ENCODE measurements around the gene LMCD1.

The LMCD1 gene

GRCh38 chr3:8556473-8556869 lies 54.8 kb downstream of the LMCD1 start:
- in situ Hi-C loops (cut with HindIII; ENCODE audit: low sequenced_read_pairs): no loop called here

- in situ Hi-C loops (cut with HindIII; ENCODE audit: low sequenced_read_pairs): no loop called here
Observed at GRCh38 chr3:8557298-8557697, 55.7 kb downstream of the LMCD1 start.

- in situ Hi-C loops (cut with HindIII; ENCODE audit: low sequenced_read_pairs): no loop called here
Observed at GRCh38 chr3:8558645-8559044, 57.0 kb downstream of the LMCD1 start.

GRCh38 chr3:8559351-8559750 lies 57.7 kb downstream of the LMCD1 start:
- in situ Hi-C loops (cut with HindIII; ENCODE audit: low sequenced_read_pairs): no loop called here

- in situ Hi-C loops (cut with HindIII; ENCODE audit: low sequenced_read_pairs): no loop called here
Observed at GRCh38 chr3:8560366-8561007, 58.9 kb downstream of the LMCD1 start.

GRCh38 chr3:8561370-8561769 lies 59.7 kb downstream of the LMCD1 start:
- in situ Hi-C loops (cut with HindIII; ENCODE audit: low sequenced_read_pairs): no loop called here

- in situ Hi-C loops (cut with HindIII; ENCODE audit: low sequenced_read_pairs): no loop called here
Observed at GRCh38 chr3:8562081-8562595, 60.5 kb downstream of the LMCD1 start.

- in situ Hi-C loops (cut with HindIII; ENCODE audit: low sequenced_read_pairs): no loop called here
Observed at GRCh38 chr3:8563146-8563545, 61.5 kb downstream of the LMCD1 start.

- in situ Hi-C loops (cut with HindIII; ENCODE audit: low sequenced_read_pairs): no loop called here
Observed at GRCh38 chr3:8563597-8563996, 62.0 kb downstream of the LMCD1 start.

- in situ Hi-C loops (cut with HindIII; ENCODE audit: low sequenced_read_pairs): loop anchor here (5.0 kb wide), 1 partner anchor 33 kb away; no protein-coding TSS in a partner anchor
Observed at GRCh38 chr3:8565376-8565775, 63.8 kb downstream of the LMCD1 start.

- in situ Hi-C loops (cut with HindIII; ENCODE audit: low sequenced_read_pairs): loop anchor here (5.0 kb wide), 1 partner anchor 36 kb away; no protein-coding TSS in a partner anchor
Observed at GRCh38 chr3:8567784-8568575, 66.4 kb downstream of the LMCD1 start.

- in situ Hi-C loops (cut with HindIII; ENCODE audit: low sequenced_read_pairs): no loop called here
Observed at GRCh38 chr3:8571256-8571655, 69.6 kb downstream of the LMCD1 start.

- in situ Hi-C loops (cut with HindIII; ENCODE audit: low sequenced_read_pairs): no loop called here
Observed at GRCh38 chr3:8573342-8573926, 71.8 kb downstream of the LMCD1 start.

GRCh38 chr3:8574040-8574669 lies 72.5 kb downstream of the LMCD1 start:
- in situ Hi-C loops (cut with HindIII; ENCODE audit: low sequenced_read_pairs): no loop called here

- in situ Hi-C loops (cut with HindIII; ENCODE audit: low sequenced_read_pairs): no loop called here
Observed at GRCh38 chr3:8574670-8575322, 73.2 kb downstream of the LMCD1 start.

- in situ Hi-C loops (cut with HindIII; ENCODE audit: low sequenced_read_pairs): no loop called here
Observed at GRCh38 chr3:8575364-8576104, 73.9 kb downstream of the LMCD1 start.

- in situ Hi-C loops (cut with HindIII; ENCODE audit: low sequenced_read_pairs): no loop called here
Observed at GRCh38 chr3:8576436-8576835, 74.8 kb downstream of the LMCD1 start.

GRCh38 chr3:8576841-8577571 lies 75.4 kb downstream of the LMCD1 start:
- in situ Hi-C loops (cut with HindIII; ENCODE audit: low sequenced_read_pairs): no loop called here

GRCh38 chr3:8578282-8578681 lies 76.7 kb downstream of the LMCD1 start:
- in situ Hi-C loops (cut with HindIII; ENCODE audit: low sequenced_read_pairs): no loop called here
